Activated naive CD8-positive, alpha-beta T cell (primary cell): ENCODE data around the gene TNFRSF13B.
"Not testable (repeated sequence)": the region's sequence is repeated elsewhere in the genome, so short reads cannot be mapped to it uniquely, and the experiment has no call there.

Source experiments
- H3K27ac Mint-ChIP-seq: one replicate; pipeline ENCODE4 v1.8.0; 2021; ENCODE audit warnings: mixed read lengths
- H3K27me3 Mint-ChIP-seq: one replicate; pipeline ENCODE4 v1.8.0; 2021; ENCODE audit warnings: mixed read lengths
- H3K36me3 Mint-ChIP-seq: one replicate; pipeline ENCODE4 v1.8.0; 2021; ENCODE audit warnings: mixed read lengths
- H3K4me1 Mint-ChIP-seq: one replicate; pipeline ENCODE4 v1.8.0; 2021; ENCODE audit warnings: low read depth, mixed read lengths
- H3K4me3 Mint-ChIP-seq: one replicate; pipeline ENCODE4 v1.8.0; 2021; ENCODE audit warnings: mild to moderate bottlenecking, mixed read lengths
- H3K9me3 Mint-ChIP-seq: one replicate; pipeline ENCODE4 v1.8.0; 2021; ENCODE audit warnings: low read depth, mixed read lengths

Gene TNFRSF13B

GRCh38 chr17:16996726-16997125 lies 24.8 kb upstream of the TNFRSF13B start:
- H3K36me3 Mint-ChIP-seq, H3K4me1 Mint-ChIP-seq, H3K9me3 Mint-ChIP-seq, H3K4me3 Mint-ChIP-seq, H3K27ac Mint-ChIP-seq, H3K27me3 Mint-ChIP-seq: not testable (repeated sequence)

DNA sequence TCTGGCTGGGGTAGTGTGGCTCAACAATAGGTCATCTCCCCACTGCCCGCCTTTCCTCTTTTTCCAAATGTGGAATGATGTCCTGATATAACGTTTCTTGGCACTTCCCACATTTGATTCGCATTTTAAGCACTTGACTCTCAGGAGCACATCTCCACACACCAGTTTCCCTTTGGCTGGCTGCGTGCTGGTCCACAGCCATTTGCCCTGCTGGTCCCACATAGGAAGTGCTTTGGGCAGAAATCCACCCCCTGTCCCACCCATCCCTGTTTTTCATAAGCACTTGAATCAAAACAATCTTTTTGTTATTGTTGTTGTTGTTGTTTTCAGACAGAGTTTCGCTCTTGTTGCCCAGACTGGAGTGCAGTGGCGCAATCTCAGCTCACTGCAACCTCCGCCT lies 24.0 kb upstream of the TNFRSF13B start:
- Mint-ChIP-seq H3K27ac (no peak overlapping the region), H3K36me3 (no peaks in the 10 kb centered on the region), H3K4me1 (no peaks in the 10 kb centered on the region), H3K27me3 (no peaks in the 10 kb centered on the region), H3K4me3 (no peak overlapping the region), H3K9me3 (no peaks in the 10 kb centered on the region)

DNA sequence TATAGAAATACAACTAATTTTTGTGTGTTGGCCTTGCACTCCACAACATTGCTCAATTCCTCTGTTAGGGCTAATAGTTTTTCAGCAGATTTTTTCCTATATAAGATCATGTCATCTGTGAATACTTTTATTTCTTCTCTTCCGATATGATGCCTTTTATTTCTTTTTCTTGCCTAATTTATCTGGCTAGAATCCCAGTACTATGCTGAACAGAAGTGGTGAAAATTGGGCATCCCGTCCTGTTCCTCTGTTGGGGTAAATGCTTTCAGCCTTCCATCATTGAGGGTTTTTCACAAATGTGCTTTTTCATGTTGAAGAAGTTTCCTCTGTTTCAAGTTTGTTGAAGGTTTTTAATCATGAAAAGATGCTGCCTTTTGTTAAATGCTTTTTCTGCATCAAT lies 22.7 kb upstream of the TNFRSF13B start:
- Mint-ChIP-seq H3K9me3 (no peaks in the 10 kb centered on the region), H3K27me3 (no peaks in the 10 kb centered on the region), H3K36me3 (no peaks in the 10 kb centered on the region), H3K4me1 (peaks cover 8% of the 10 kb centered on the region), H3K27ac (no peak overlapping the region), H3K4me3 (no peak overlapping the region)

DNA sequence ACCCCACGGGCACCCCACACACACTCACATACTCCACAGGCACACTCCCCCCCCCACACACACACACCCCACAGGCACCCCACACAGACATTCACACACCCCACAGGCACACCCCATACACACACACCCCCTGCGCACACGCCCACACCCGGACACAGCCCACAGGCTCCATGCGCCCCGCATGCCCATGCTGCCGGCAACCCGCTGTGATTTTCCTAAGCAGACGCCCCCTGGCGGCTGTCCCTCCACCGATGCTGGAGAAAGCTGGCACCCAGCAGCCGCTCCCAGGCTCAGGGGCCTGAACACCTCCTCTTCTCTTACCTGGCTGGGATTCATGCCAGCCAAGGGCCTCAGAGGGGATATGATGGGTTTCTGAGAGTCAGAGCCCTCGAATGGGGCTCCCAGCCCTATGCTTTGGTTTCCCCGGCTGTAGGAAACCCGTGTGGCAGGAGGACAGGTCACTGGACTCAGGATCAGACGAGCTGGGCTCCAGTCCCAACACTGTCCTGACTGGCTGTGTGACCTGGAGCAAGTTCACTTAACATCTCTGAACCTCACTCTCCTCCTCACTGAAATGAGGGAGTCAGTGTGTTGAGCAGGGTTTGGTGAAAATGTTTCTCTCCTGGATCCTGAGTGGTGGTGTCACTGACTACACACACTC lies 19.6 kb upstream of the TNFRSF13B start:
- no peaks in the 10 kb centered on the region for H3K9me3 Mint-ChIP-seq
- no peak overlapping the region for H3K4me3 Mint-ChIP-seq
- H3K27me3 Mint-ChIP-seq = no peaks in the 10 kb centered on the region
- H3K36me3 Mint-ChIP-seq = no peaks in the 10 kb centered on the region
- no peak overlapping the region for H3K27ac Mint-ChIP-seq
- H3K4me1 Mint-ChIP-seq = peaks cover 27% of the 10 kb centered on the region

DNA sequence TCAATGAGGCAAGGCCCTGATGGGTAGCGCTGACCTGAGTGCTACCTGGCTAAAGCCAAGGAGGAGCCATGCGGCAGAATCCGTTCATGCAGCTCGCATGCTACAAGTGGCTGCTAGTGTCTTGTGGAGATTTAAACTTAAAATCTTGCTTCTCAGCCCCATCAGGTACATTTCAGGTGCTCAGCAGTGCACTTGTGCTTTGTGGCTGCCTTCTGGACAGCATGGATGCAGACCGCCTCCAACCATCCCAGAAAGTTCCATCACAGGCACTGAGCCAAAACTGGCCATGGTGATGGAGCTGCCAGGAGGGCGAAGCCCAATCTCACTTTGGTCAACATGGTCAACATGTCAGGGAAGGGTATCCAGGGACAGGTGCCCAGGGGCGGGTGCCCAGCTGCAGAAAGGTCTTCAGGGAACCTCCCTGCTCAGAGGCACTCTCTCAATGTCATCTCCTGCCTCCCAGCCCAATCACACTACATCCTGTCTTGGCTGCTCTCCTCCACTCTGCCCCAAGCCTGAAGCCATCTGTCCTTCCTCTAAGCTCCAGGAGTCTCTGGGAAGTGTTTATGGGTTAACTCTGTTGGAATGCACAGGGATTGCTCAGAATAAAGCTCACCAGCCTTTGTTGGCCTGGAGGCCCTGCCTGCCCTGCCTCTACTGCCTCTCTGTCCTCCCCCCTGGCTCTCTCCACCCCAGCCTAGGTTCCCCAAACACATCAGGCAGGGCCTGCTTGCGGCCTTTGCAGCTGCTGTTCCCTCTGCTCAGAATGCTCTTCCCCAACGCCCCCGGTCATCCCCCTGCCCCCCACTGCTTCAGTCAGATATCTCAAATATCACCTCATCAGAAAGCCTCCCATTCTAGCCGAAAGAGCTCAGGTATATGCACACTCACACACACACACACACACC lies 18.3 kb upstream of the TNFRSF13B start:
- Mint-ChIP-seq H3K4me3 (no peak overlapping the region), H3K27ac (no peak overlapping the region), H3K27me3 (no peaks in the 10 kb centered on the region), H3K9me3 (no peaks in the 10 kb centered on the region), H3K36me3 (no peaks in the 10 kb centered on the region), H3K4me1 (peaks cover 27% of the 10 kb centered on the region)

DNA sequence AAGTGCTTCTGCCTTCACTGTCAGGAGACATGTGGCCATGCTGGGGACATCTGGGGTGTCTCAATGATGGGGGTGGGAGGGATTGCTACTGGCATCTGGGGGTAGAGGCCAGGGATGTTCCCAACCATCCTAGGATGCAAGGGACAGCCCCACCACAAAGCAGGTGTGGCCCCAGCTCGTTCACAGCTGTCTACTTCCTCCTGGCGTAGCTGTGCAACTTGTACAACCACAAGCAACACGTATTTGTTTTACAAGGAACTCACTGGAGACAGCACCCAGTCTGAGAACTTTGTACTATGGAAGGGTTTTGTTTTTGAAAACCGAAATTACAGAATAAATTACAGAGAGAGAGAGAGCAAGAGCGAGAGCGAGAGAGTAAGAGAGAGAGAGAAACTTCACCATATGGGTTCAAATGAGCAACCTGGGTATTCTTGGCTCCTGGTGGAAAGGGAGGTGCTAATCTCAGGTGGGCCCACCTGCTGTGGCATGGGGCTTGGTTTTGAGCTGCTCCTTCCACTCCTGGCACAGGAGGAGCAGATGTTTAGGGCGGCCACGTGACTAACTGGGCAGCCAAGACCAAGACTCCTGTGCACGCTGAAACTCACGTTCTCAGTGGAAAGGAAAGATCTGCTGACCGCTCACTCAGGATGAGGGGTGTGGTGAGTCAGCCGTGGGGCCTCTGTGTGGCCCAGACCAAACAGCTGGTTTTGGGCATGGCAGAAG lies 17.5 kb upstream of the TNFRSF13B start:
- Mint-ChIP-seq H3K4me1 (peaks cover 27% of the 10 kb centered on the region), H3K4me3 (no peak overlapping the region), H3K36me3 (no peaks in the 10 kb centered on the region), H3K9me3 (no peaks in the 10 kb centered on the region), H3K27ac (no peak overlapping the region), H3K27me3 (no peaks in the 10 kb centered on the region)

DNA sequence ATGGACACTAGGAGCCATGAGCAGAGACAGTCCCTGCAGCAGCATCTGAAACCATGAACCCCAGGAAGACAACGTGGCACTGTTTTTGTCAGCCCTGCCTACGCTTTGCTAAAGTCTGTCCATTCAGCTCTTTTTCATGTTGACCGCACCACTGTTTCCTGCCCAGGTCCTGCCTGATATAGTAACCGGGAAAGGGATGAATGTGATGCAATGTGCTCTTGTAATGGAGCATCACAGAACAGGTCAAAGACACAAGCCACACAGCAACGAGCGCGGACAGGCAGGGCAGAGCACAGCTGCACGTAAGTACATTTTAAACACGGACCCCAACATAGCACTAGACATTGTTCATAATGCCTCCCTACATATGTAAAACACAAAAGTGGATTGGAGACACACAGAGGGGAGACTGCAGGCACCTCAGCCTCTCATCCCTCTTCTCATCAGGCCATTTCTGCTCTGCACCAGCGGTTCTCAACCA lies 16.9 kb upstream of the TNFRSF13B start:
- Mint-ChIP-seq H3K4me3 (no peak overlapping the region), H3K36me3 (no peaks in the 10 kb centered on the region), H3K27ac (no peak overlapping the region), H3K9me3 (no peaks in the 10 kb centered on the region), H3K4me1 (peaks cover 27% of the 10 kb centered on the region), H3K27me3 (no peaks in the 10 kb centered on the region)

DNA sequence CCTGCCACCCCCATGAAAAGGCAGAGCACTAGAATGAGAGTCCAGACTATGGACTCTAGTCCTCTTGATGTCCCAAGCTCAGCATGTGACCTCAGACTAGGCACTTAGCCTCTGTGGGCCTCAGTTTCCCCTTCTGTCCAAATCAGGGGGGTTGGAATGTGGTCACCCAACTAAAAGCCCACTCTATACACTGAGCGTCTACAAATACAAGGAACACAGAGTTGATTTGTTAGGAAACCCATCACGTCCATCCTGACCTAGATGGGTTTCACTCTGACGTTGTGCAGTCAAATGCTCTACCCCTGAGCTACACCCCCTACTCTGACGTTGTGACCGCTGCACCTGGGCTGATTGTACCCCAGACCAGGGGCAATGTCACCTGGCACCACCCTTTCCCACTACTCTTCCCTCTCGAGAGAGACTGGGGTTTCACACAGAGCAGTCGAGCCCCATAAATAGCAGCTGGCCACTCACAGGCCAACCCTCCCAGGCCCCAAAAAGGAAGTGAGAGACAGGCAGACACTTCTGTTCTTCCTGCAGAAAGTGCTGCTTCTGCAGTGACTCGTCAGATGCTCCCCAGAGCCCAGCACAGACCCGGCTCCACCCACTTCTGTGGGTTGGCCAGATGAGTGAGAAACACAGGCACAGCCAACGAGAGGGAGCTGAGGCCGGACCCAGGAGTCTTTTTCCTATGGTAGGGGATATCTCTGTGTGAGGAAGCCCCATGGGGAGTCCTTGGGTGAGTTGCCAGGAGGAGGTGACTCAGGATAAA lies 16.1 kb upstream of the TNFRSF13B start:
- H3K27me3 Mint-ChIP-seq = no peaks in the 10 kb centered on the region
- no peak overlapping the region for H3K4me3 Mint-ChIP-seq
- no peaks in the 10 kb centered on the region for H3K36me3 Mint-ChIP-seq
- H3K9me3 Mint-ChIP-seq = no peaks in the 10 kb centered on the region
- H3K27ac Mint-ChIP-seq = no peak overlapping the region
- H3K4me1 Mint-ChIP-seq = peaks cover 27% of the 10 kb centered on the region

DNA sequence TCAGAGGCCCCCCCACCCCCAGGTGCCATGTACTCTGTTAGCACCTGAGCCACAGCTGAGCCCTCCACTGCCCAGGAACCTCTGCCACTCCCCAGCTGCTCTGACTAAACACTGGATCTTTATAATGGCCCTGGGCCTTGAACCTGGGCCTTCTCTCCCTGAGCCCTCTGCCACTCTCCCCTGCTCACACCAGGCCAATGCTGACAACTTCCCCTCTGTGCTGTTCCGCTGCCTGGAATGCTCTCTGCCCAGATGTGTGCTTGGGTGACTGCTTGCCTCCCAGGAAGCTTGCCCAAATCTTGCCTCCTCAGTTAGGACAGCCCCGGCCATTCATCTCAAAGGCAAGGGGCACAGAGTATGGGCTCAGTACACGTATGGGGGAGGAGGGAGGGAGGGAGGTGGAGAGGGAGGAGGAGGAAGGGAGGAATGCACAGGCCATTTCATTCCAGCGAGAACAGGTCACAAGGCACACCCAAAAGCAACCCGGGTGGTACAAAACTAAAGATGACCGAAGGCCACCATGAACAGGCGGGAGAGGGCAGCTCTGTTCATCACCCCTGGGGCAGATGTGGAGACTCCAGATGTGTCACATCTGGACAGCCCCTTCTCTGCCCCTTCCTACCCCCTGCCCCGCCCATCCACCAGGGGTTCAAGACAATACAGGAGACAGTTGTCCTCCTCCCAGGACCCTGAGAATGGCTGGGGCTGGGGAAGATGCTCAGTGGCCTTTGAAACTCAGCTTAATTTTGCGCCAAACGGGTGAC lies 15.3 kb upstream of the TNFRSF13B start:
- H3K27me3 Mint-ChIP-seq = no peaks in the 10 kb centered on the region
- no peak overlapping the region for H3K27ac Mint-ChIP-seq
- H3K4me3 Mint-ChIP-seq = no peak overlapping the region
- peaks cover 27% of the 10 kb centered on the region for H3K4me1 Mint-ChIP-seq
- H3K9me3 Mint-ChIP-seq = no peaks in the 10 kb centered on the region
- H3K36me3 Mint-ChIP-seq = no peaks in the 10 kb centered on the region

DNA sequence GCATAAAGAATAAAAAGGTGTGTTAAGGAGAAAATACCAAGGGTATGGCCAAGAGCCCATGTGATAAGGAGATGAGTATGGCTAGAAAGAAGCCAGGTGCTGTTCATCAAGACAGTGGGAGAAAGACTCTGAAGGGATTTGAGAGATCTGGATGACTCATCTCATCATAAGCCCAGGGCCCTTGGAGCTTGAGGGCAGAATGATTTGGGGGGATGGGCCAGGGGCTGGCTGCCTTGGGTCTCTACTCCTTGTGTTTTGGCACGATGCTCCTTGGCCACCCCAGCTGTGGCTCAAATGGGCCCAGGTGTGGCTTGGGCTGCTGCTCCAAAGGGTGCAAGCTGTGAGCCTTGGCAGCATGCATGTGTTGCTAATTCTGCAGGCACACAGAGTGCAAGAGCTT lies 14.5 kb upstream of the TNFRSF13B start:
- H3K27me3 Mint-ChIP-seq = no peaks in the 10 kb centered on the region
- H3K9me3 Mint-ChIP-seq = no peaks in the 10 kb centered on the region
- H3K36me3 Mint-ChIP-seq = no peaks in the 10 kb centered on the region
- no peak overlapping the region for H3K27ac Mint-ChIP-seq
- H3K4me1 Mint-ChIP-seq = peaks cover 27% of the 10 kb centered on the region
- H3K4me3 Mint-ChIP-seq = no peak overlapping the region

DNA sequence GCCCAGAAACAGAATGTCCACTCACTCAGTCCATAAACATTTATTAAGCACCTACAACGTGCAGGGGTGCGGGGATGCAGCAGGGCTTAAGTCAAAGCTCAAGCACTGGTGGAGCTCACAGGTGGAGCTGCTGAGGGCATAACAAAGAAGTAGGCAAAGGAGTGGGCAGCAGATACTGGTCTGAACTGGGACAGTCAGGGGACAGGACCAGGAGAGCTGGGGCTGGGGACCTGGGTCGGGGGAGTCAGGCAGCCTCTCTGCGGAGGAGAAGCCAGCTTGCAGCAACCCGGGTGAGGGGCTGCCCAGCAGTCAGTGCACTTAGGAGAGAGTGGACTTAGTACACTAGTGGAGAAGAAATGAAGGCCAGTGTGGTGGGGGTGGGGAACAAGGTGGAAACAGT lies 10.0 kb upstream of the TNFRSF13B start:
- Mint-ChIP-seq H3K36me3 (no peaks in the 10 kb centered on the region), H3K27ac (no peak overlapping the region), H3K9me3 (no peaks in the 10 kb centered on the region), H3K4me3 (no peak overlapping the region), H3K4me1 (no peaks in the 10 kb centered on the region), H3K27me3 (no peaks in the 10 kb centered on the region)

DNA sequence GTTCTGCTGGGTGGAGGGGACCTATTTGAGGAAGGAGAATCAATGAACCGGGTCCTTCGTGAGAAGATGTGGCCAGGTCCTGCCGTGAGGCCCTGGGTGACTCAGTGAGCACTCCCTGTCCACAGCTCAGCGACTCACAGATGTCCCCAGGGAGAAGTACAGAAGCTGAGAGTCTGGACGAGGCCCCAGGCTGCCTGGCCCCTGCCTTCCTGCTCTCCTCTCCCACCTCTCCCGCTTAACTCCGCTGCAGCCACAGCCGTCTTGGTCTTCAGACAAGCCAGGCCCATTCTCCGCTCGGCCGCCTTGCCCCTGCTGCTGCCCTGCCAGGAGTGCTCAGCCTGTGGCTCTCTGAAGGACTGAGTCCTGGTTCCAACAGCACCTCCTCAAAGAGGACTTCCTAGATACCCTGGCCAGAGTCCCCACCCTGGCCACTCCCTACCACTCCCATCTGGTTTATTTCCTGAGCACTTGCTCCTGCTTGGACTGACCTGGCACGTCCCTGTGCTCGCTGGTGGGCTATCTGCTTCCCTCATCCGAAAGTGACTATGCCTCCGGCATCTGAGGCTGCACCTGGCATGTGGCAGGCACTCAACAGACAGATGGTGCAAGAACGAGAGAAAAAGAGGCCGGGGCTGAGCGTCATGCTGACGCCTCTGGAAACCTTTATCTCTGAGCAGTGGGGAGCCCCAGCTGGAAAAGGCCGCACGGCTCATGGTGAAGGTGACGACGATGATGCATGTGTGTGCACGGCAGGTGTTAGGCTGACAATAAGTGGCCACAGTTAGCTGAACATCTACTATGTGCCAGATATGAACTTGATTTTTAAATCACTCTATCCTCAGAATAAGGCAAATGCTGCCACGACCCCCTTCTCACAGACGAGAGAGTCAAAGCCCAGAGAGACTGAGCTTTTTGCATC lies 9.2 kb upstream of the TNFRSF13B start:
- peaks cover 6% of the 10 kb centered on the region for H3K4me1 Mint-ChIP-seq
- H3K9me3 Mint-ChIP-seq = no peaks in the 10 kb centered on the region
- H3K27ac Mint-ChIP-seq = no peak overlapping the region
- no peak overlapping the region for H3K4me3 Mint-ChIP-seq
- H3K27me3 Mint-ChIP-seq = no peaks in the 10 kb centered on the region
- H3K36me3 Mint-ChIP-seq = no peaks in the 10 kb centered on the region

- H3K4me3 Mint-ChIP-seq = no peak overlapping the region
- H3K9me3 Mint-ChIP-seq = no peaks in the 10 kb centered on the region
- no peaks in the 10 kb centered on the region for H3K36me3 Mint-ChIP-seq
- peaks cover 9% of the 10 kb centered on the region for H3K4me1 Mint-ChIP-seq
- H3K27ac Mint-ChIP-seq = no peak overlapping the region
- H3K27me3 Mint-ChIP-seq = no peaks in the 10 kb centered on the region
Measured at GRCh38 chr17:16980061-16980460, 8.1 kb upstream of the TNFRSF13B start.
